Loucy (cell line): Measurements from ENCODE around the gene TEPSIN.
A peak's percentile ranks its signal among the peaks of the same experiment; 100 is the strongest.

ENCODE experiments used
- H2AFZ ChIP-seq: fragments of 200-600 bp; sonication (generic); 2 replicates; pipeline ENCODE4 v1.6.0; 2016; ENCODE audit warnings: antibody characterized with exemption, mild to moderate bottlenecking, low read length, moderate library complexity
- H3F3A ChIP-seq: fragments of 200-600 bp; 2 replicates; pipeline ENCODE4 v1.6.0; 2016; ENCODE audit warnings: antibody characterized with exemption, low read depth, mild to moderate bottlenecking
- H3K27me3 ChIP-seq: fragments of 200-600 bp; sonication (generic); 2 replicates; pipeline ENCODE4 v1.6.1; 2014; ENCODE audit warnings: low read length, mild to moderate bottlenecking; ENCODE audit not compliant: insufficient read depth, poor library complexity, severe bottlenecking
- H3K36me3 ChIP-seq: fragments of 200-600 bp; sonication (generic); 2 replicates; pipeline ENCODE4 v1.6.1; 2016; ENCODE audit warnings: low read length; ENCODE audit not compliant: insufficient read depth
- H3K4me1 ChIP-seq: fragments of 200-600 bp; sonication (generic); 2 replicates; pipeline ENCODE4 v1.5.1; 2014; ENCODE audit warnings: low read length, mild to moderate bottlenecking; ENCODE audit not compliant: insufficient read depth, poor library complexity, severe bottlenecking
- H3K4me2 ChIP-seq: fragments of 200-600 bp; sonication (generic); 2 replicates; pipeline ENCODE4 v1.6.0; 2014; ENCODE audit warnings: antibody characterized with exemption, low read length, low read depth, mild to moderate bottlenecking; ENCODE audit not compliant: poor library complexity, severe bottlenecking
- H3K4me3 ChIP-seq: fragments of 200-600 bp; sonication (generic); 2 replicates; pipeline ENCODE4 v1.5.1; 2014; ENCODE audit warnings: low read length, mild to moderate bottlenecking, mixed read lengths; ENCODE audit not compliant: poor library complexity, severe bottlenecking
- H3K79me2 ChIP-seq: fragments of 200-600 bp; sonication (generic); 2 replicates; pipeline ENCODE4 v1.6.1; 2014; ENCODE audit warnings: low read length; ENCODE audit not compliant: insufficient read depth
- H3K9ac ChIP-seq: fragments of 200-600 bp; sonication (generic); 2 replicates; pipeline ENCODE4 v1.6.0; 2014; ENCODE audit warnings: mild to moderate bottlenecking, low read depth, low read length, moderate library complexity; ENCODE audit not compliant: poor library complexity, severe bottlenecking
- H3K9me2 ChIP-seq: fragments of 200-600 bp; sonication (generic); replicated peaks from 2 replicates; pipeline ENCODE4 v1.6.1; 2016; ENCODE audit warnings: low read depth, low read length, mixed read lengths
- H3K9me3 ChIP-seq: fragments of 200-600 bp; sonication (generic); 2 replicates; pipeline ENCODE4 v1.6.1; 2014; ENCODE audit warnings: mild to moderate bottlenecking, antibody characterized with exemption, low read length, low read depth; ENCODE audit not compliant: insufficient read depth
- H4K20me1 ChIP-seq: fragments of 200-600 bp; sonication (generic); 2 replicates; pipeline ENCODE4 v1.6.0; 2014; ENCODE audit warnings: antibody characterized with exemption, low read length, mild to moderate bottlenecking; ENCODE audit not compliant: insufficient read depth, poor library complexity, severe bottlenecking
- CTCF ChIP-seq: fragments of 200-600 bp; sonication (generic); conservative IDR thresholded peaks from 2 replicates; pipeline ENCODE4 v1.5.1; 2014; ENCODE audit warnings: mild to moderate bottlenecking, antibody characterized with exemption, low read length
- EZH2phosphoT487 ChIP-seq: fragments of 200-600 bp; IDR thresholded peaks from 2 replicates; pipeline ENCODE4 v1.6.1; 2018; ENCODE audit warnings: antibody characterized with exemption, mild to moderate bottlenecking, moderate library complexity, borderline replicate concordance

TEPSIN gene

DNA sequence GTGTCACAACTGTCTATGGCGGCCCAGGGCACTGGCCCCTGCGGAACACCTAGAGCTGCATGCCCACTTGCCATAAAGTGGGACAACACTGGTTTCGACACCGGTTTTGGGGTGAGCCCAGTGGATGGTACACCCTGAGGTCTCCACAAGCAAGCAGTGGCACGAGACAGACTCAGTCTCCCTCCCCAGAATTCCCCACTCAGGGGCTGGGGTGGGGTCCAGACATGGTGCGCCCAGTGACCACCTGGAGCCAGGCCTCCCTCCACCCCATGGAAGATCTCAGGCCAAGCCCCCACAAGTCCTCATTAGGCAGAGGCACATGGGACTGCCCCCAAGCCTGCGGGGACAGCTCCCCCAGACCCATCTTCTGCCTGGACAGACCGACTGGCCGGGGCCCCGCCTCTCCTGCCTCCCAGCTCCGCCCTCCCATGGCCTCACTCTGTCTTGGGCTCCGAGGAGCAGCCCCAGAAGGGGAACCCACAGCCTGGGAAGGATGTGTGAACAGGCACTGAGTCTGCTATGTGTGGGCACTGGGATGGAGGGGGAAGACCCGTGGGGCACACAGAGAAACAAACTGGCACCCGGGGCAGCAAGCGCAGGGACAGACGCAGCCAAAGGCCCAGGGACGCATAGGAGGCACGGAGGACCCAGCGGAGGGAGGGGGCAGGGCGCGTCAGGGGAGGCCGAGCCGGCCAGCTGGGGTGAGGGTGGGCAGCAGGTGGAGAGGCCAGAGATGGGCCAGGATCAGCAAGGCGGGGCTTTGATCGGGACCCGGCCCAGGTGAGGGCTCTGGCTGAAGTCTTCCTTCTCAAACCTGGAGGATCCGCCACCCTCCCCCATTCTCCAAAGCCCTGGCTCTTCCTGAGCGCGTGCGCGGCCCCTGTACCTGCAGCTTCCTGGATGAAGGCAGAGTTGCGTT is 2.8 kb downstream of the TEPSIN start:
- TF ChIP-seq CTCF, result no peak
- H3K79me2 ChIP-seq, result peaks cover 51% of the 10 kb centered on the region
- no peaks in the 10 kb centered on the region for H3F3A ChIP-seq
- peak overlapping the region; percentile 92 for H3K4me2 ChIP-seq
- H3K4me1 ChIP-seq, result peaks cover 31% of the 10 kb centered on the region
- no peaks in the 10 kb centered on the region for H3K9me3 ChIP-seq
- no peaks in the 10 kb centered on the region for H3K27me3 ChIP-seq
- peaks cover 11% of the 10 kb centered on the region for H4K20me1 ChIP-seq
- H3K4me3 ChIP-seq, result peak overlapping the region; percentile 9
- no peak overlapping the region for H2AFZ ChIP-seq
- H3K36me3 ChIP-seq, result peaks cover 8% of the 10 kb centered on the region; the same call in 1 of the 2 replicates
- no peaks in the 10 kb centered on the region for H3K9me2 ChIP-seq
- no peak overlapping the region for H3K9ac ChIP-seq

DNA sequence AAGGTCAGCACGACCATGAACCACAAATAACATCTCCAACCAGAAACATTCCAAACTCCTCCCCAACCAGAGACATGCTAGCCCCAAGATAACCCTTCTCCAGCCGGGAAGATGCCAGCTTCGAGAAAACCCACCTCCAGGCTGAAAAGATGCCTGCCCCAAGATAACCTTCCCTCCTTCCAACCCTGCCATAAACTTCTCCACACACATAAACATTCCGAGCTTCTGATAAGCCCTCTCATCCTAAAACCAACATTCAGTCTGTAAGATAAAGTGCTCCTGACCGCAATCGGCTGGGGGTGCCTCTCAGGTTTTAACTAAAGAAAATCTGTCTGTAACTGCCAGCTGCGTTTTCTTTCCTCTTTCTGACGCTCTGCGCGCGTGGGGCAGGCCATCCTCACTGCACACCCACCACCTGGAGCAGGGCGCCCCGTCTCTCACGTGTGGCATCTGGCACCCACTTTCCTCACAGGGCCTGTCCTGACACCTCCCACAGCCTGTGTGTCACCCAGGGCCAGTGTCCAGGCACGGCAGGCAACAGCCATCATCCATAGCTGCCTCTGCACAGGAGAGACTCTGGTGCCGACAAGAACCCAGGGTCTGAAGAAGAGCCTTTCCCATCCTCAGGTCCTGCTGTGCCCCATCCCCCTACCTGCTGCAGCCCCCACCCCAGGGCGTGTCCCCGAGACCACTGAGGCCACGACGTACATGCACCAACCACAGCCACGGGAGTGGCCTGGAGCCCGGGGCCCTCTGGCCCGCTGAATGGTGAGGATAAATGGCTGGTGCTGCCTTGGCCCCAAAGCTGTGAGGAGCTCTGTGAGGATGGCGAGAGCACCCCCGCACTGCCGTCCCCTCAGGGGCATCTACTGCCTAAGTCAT is 3.7 kb downstream of the TEPSIN start:
- Histone ChIP-seq H3K79me2 (peaks cover 42% of the 10 kb centered on the region), H4K20me1 (peaks cover 6% of the 10 kb centered on the region), H3K27me3 (no peaks in the 10 kb centered on the region), H3F3A (no peaks in the 10 kb centered on the region), H3K4me2 (no peak overlapping the region), H3K9me3 (no peaks in the 10 kb centered on the region), H3K9me2 (no peaks in the 10 kb centered on the region), H2AFZ (no peak overlapping the region), H3K4me3 (no peak overlapping the region), H3K9ac (no peak overlapping the region), H3K36me3 (peaks cover 12% of the 10 kb centered on the region; the same call in 1 of the 2 replicates), H3K4me1 (peaks cover 22% of the 10 kb centered on the region)
- no peak for TF ChIP-seq EZH2phosphoT487
- TF ChIP-seq CTCF, result no peak

- no peaks in the 10 kb centered on the region for H3K27me3 ChIP-seq
- no peak overlapping the region for H3K4me2 ChIP-seq
- H3K4me3 ChIP-seq, result no peak overlapping the region
- H3K9ac ChIP-seq, result no peak overlapping the region
- TF ChIP-seq EZH2phosphoT487, result no peak
- no peak for TF ChIP-seq CTCF
- H2AFZ ChIP-seq, result no peak overlapping the region
- H3K9me2 ChIP-seq, result no peaks in the 10 kb centered on the region
- H3K36me3 ChIP-seq, result peaks cover 17% of the 10 kb centered on the region; the same call in 1 of the 2 replicates
- H3K79me2 ChIP-seq, result peaks cover 35% of the 10 kb centered on the region
- H3K9me3 ChIP-seq, result no peaks in the 10 kb centered on the region
- H3K4me1 ChIP-seq, result peaks cover 18% of the 10 kb centered on the region
- peaks cover 6% of the 10 kb centered on the region for H4K20me1 ChIP-seq
- H3F3A ChIP-seq, result no peaks in the 10 kb centered on the region
Observed at GRCh38 chr17:81234506-81234855, 4.4 kb downstream of the TEPSIN start.
